GM12878 (cell line): ENCODE results near the gene NPDC1.

Experiments
- RELA ChIP-seq: fragments of 450-650 bp; IDR thresholded peaks from 2 replicates; pipeline ENCODE4 v1.8.0; 2014; ENCODE audit warnings: borderline replicate concordance; ENCODE audit not compliant: partially characterized antibody
- SPI1 ChIP-seq: IDR thresholded peaks from 2 replicates; pipeline ENCODE4 v1.6.1; 2011; ENCODE audit warnings: low read depth, mild to moderate bottlenecking, low read length, moderate library complexity, borderline replicate concordance; ENCODE audit not compliant: insufficient read depth
- TF ChIP-seq, protein P1 (sequence below): IDR thresholded peaks from 2 replicates; pipeline ENCODE4 v1.6.1; 2012; ENCODE audit warnings: mild to moderate bottlenecking, low read depth, low read length
- TF ChIP-seq, protein P2 (sequence below), 3 experiments: IDR thresholded peaks in 2 of 3; conservative IDR thresholded peaks in 1 of 3; 2 replicates each; pipeline ENCODE4 v1.5.1; 2011; ENCODE audit warnings: low read depth in 3 of 3, low read length in 3 of 3, mild to moderate bottlenecking in 3 of 3, control low read depth in 2 of 3, moderate library complexity in 2 of 3, inconsistent platforms in 1 of 3, mixed read lengths in 1 of 3; ENCODE audit not compliant: control insufficient read depth in 2 of 3, insufficient read depth in 1 of 3; ENCODE audit errors: extremely low read depth in 1 of 3
- TF ChIP-seq, protein P3 (sequence below): IDR thresholded peaks from 2 replicates; pipeline ENCODE4 v1.6.1; 2012; ENCODE audit warnings: low read length, inconsistent platforms
- TF ChIP-seq, protein P4 (sequence below): fragments of 450-650 bp; IDR thresholded peaks from 2 replicates; pipeline ENCODE4 v1.6.1; 2017; ENCODE audit warnings: antibody characterized with exemption, mild to moderate bottlenecking, moderate library complexity

DNA sequence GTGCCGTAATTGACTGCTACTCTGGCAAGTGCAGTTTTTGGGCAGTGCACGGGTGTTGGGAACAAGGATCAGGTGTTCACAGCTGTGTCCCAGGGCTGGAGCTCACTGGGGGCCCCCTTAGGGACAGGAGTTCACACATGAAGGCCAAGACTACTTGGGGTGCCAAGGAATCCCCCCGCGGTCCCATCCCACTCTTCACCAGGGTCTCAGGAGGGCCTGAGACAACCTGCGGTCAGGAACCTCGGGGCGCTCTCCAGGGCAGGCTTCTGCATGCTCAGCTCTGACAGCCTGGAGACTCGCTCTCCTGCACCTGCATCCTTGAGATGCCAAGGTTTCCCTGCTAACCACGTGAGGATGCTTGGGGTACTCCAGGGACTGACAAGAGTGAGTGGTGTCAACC, 38.5 kb upstream of the NPDC1 start:
- TF ChIP-seq SPI1 (no peak), RELA (no peak)
- TF ChIP-seq, protein P1, sequence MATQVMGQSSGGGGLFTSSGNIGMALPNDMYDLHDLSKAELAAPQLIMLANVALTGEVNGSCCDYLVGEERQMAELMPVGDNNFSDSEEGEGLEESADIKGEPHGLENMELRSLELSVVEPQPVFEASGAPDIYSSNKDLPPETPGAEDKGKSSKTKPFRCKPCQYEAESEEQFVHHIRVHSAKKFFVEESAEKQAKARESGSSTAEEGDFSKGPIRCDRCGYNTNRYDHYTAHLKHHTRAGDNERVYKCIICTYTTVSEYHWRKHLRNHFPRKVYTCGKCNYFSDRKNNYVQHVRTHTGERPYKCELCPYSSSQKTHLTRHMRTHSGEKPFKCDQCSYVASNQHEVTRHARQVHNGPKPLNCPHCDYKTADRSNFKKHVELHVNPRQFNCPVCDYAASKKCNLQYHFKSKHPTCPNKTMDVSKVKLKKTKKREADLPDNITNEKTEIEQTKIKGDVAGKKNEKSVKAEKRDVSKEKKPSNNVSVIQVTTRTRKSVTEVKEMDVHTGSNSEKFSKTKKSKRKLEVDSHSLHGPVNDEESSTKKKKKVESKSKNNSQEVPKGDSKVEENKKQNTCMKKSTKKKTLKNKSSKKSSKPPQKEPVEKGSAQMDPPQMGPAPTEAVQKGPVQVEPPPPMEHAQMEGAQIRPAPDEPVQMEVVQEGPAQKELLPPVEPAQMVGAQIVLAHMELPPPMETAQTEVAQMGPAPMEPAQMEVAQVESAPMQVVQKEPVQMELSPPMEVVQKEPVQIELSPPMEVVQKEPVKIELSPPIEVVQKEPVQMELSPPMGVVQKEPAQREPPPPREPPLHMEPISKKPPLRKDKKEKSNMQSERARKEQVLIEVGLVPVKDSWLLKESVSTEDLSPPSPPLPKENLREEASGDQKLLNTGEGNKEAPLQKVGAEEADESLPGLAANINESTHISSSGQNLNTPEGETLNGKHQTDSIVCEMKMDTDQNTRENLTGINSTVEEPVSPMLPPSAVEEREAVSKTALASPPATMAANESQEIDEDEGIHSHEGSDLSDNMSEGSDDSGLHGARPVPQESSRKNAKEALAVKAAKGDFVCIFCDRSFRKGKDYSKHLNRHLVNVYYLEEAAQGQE: no peak
- TF ChIP-seq, protein P2, sequence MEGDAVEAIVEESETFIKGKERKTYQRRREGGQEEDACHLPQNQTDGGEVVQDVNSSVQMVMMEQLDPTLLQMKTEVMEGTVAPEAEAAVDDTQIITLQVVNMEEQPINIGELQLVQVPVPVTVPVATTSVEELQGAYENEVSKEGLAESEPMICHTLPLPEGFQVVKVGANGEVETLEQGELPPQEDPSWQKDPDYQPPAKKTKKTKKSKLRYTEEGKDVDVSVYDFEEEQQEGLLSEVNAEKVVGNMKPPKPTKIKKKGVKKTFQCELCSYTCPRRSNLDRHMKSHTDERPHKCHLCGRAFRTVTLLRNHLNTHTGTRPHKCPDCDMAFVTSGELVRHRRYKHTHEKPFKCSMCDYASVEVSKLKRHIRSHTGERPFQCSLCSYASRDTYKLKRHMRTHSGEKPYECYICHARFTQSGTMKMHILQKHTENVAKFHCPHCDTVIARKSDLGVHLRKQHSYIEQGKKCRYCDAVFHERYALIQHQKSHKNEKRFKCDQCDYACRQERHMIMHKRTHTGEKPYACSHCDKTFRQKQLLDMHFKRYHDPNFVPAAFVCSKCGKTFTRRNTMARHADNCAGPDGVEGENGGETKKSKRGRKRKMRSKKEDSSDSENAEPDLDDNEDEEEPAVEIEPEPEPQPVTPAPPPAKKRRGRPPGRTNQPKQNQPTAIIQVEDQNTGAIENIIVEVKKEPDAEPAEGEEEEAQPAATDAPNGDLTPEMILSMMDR (IDR thresholded peaks at IDR 0.05 in 2 of 3, conservative IDR thresholded peaks at IDR 0.05 in 1 of 3; ENCODE audit: control insufficient read depth in 2 of 3, extremely low read depth in 1 of 3, insufficient read depth in 1 of 3, low read depth in 3 of 3, low read length in 3 of 3): no peak
- TF ChIP-seq, protein P3, sequence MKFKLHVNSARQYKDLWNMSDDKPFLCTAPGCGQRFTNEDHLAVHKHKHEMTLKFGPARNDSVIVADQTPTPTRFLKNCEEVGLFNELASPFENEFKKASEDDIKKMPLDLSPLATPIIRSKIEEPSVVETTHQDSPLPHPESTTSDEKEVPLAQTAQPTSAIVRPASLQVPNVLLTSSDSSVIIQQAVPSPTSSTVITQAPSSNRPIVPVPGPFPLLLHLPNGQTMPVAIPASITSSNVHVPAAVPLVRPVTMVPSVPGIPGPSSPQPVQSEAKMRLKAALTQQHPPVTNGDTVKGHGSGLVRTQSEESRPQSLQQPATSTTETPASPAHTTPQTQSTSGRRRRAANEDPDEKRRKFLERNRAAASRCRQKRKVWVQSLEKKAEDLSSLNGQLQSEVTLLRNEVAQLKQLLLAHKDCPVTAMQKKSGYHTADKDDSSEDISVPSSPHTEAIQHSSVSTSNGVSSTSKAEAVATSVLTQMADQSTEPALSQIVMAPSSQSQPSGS: no peak
- TF ChIP-seq, protein P4, sequence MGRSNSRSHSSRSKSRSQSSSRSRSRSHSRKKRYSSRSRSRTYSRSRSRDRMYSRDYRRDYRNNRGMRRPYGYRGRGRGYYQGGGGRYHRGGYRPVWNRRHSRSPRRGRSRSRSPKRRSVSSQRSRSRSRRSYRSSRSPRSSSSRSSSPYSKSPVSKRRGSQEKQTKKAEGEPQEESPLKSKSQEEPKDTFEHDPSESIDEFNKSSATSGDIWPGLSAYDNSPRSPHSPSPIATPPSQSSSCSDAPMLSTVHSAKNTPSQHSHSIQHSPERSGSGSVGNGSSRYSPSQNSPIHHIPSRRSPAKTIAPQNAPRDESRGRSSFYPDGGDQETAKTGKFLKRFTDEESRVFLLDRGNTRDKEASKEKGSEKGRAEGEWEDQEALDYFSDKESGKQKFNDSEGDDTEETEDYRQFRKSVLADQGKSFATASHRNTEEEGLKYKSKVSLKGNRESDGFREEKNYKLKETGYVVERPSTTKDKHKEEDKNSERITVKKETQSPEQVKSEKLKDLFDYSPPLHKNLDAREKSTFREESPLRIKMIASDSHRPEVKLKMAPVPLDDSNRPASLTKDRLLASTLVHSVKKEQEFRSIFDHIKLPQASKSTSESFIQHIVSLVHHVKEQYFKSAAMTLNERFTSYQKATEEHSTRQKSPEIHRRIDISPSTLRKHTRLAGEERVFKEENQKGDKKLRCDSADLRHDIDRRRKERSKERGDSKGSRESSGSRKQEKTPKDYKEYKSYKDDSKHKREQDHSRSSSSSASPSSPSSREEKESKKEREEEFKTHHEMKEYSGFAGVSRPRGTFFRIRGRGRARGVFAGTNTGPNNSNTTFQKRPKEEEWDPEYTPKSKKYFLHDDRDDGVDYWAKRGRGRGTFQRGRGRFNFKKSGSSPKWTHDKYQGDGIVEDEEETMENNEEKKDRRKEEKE: no peak
